HS-5 (cell line): Measurements from ENCODE around the gene MYO18B.

ENCODE experiments used
- DNase-seq: peaks from one replicate; pipeline ENCODE4 v3.0.0-alpha.2; 2012; ENCODE audit warnings: low read depth

Gene MYO18B

GRCh38 chr22:26050079-26050478, 308.1 kb downstream of the MYO18B start:
- no peak for DNase-seq

GRCh38 chr22:26053737-26054316, 311.8 kb downstream of the MYO18B start:
- no peak for DNase-seq

- DNase-seq: no peak
Measured at GRCh38 chr22:26054841-26055605, 313.0 kb downstream of the MYO18B start.

GRCh38 chr22:26055693-26056092, 313.7 kb downstream of the MYO18B start:
- DNase-seq: no peak

- DNase-seq: no peak
Measured at GRCh38 chr22:26056455-26057200, 314.6 kb downstream of the MYO18B start.

- DNase-seq: no peak
Measured at GRCh38 chr22:26057731-26058130, 315.7 kb downstream of the MYO18B start.

- no peak for DNase-seq
Measured at GRCh38 chr22:26064048-26064447, 322.1 kb downstream of the MYO18B start.

- DNase-seq: no peak
Measured at GRCh38 chr22:26065847-26066246, 323.9 kb downstream of the MYO18B start.

- no peak for DNase-seq
Measured at GRCh38 chr22:26066534-26066933, 324.5 kb downstream of the MYO18B start.

- DNase-seq: no peak
Measured at GRCh38 chr22:26068571-26068970, 326.6 kb downstream of the MYO18B start.

GRCh38 chr22:26072621-26073020, 330.6 kb downstream of the MYO18B start:
- DNase-seq: no peak

- no peak for DNase-seq
Measured at GRCh38 chr22:26075251-26075650, 333.3 kb downstream of the MYO18B start.

GRCh38 chr22:26079009-26079408, 337.0 kb downstream of the MYO18B start:
- DNase-seq: no peak
